ENCODE results near the gene SEPTIN2. TPM values are rescaled to one million over a fixed set of nuclear protein-coding genes. Genes with fewer than 3 reads are reported as not detected.
"Not testable (repeated sequence)": the region's sequence is repeated elsewhere in the genome, so short reads cannot be mapped to it uniquely, and the experiment has no call there.

The SEPTIN2 gene
- total RNA-seq, result 218 TPM

DNA sequence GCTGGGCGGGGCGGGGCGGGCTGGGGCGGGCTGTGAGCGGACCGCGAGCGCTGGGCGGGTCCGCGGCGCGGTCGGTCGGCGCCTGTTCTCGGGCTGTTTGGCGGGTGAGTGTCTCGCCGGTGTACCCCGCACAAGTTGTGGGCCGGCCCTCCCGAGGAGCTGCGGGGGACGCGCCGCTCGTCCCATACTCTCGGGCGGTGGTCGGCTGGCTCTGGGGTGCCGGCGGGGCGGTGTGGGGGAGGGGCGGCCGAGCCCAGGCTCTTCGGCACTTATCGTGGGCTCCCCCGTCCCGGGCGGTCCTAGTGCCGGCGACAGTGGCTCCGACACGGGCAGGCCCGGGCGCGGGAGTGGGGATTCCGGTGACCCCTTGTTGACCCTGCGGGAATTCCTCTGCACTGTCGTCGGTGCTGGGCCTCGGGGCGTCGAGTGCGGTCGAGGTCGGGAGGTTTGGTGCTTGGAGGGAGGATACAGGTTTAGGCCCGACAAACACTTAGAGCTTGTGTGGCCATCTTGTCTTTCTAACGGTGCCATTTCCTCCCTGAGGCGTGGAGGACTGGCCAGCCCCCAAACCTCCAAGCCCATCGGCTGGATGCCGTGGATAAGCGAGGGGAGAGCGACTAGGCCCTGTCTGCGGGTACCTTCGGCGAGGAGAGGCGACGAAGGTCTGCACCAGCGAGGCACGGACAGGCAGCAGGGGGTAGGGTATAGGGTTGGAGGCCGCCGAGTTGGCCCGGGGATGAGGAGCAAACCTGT is at the start of gene SEPTIN2:
Gene SEPTIN2, plus strand, starts transcription at position 47 of the 753 bp plus-strand sequence. CDS start 8,308 bp downstream, outside the sequence.
- H3K9me3 ChIP-seq (ENCODE audit: low read depth, low read length), result no peaks in the 10 kb centered on the region
- no peaks in the 10 kb centered on the region for H3K27me3 ChIP-seq (ENCODE audit: insufficient read depth, low read length)
- peak within 1 kb of the TSS; percentile 81 for H3K4me3 ChIP-seq (ENCODE audit: low read length)
- peaks cover 56% of the 10 kb centered on the region for H3K4me1 ChIP-seq (ENCODE audit: insufficient read depth, low read length)

DNA sequence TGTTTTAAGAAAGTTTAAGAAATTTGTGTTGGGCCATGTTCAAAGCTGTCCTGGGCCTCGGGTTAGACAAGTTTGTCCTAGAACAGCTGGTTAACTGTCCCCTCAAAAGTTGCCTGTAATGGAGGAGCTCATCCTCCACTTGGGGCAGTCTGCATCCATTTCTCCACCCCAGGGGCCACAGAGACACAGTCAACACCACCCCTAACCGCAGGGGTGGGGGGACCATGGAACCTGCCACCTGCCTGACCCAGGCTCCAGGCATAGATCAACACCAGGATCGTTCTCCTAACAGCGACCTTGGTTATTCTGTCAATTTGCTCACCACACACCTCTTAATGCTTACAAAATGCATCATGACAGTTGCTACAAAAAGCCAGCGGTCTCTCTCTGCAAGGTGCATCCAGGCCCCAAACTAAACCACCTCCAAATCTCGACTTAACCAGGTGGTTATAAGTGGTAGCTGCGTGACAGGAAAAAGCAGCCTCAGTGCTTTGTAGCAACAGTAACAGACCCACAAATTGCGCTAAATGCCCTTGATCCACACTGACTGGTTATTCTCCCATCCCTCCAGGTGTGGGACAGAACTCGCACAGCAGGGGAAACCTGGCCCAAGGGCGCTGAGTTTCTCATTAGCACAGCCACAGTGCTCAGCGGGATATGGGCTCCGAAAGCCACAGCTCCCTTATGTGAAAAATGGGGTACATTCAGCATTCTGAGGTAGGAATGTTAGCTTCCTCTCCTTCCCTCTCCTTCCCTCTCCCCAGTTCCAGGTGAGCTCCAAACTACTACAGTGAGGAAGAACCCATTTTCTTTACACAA is 48.3 kb upstream of the SEPTIN2 start:
- Histone ChIP-seq H3K4me1 (ENCODE audit: insufficient read depth, low read length) (peaks cover 18% of the 10 kb centered on the region), H3K4me3 (ENCODE audit: low read length) (no peak overlapping the region), H3K9me3 (ENCODE audit: low read depth, low read length) (no peaks in the 10 kb centered on the region), H3K27me3 (ENCODE audit: insufficient read depth, low read length) (no peaks in the 10 kb centered on the region)

DNA sequence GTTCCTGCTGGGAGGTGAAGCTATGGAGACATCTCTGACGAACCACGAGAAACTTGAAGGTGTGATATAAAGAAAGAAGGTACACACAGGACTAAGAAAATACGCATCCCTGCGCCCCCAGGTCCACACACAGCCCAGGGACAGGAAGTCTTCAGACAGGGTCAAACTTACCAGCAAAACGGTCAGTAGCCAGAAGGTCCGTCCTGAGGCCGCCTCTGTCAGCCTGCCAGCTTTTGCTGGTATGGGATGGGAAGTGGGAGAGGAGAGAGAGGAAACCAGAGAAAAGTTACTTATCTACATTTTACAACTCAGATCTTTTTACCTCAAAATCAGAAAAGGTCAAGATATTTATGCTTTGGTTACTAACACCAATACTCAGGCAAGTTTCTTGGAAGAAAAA is 47.4 kb upstream of the SEPTIN2 start:
- peaks cover 23% of the 10 kb centered on the region for H3K4me1 ChIP-seq (ENCODE audit: insufficient read depth, low read length)
- no peaks in the 10 kb centered on the region for H3K9me3 ChIP-seq (ENCODE audit: low read depth, low read length)
- H3K4me3 ChIP-seq (ENCODE audit: low read length), result no peak overlapping the region
- H3K27me3 ChIP-seq (ENCODE audit: insufficient read depth, low read length), result no peaks in the 10 kb centered on the region

DNA sequence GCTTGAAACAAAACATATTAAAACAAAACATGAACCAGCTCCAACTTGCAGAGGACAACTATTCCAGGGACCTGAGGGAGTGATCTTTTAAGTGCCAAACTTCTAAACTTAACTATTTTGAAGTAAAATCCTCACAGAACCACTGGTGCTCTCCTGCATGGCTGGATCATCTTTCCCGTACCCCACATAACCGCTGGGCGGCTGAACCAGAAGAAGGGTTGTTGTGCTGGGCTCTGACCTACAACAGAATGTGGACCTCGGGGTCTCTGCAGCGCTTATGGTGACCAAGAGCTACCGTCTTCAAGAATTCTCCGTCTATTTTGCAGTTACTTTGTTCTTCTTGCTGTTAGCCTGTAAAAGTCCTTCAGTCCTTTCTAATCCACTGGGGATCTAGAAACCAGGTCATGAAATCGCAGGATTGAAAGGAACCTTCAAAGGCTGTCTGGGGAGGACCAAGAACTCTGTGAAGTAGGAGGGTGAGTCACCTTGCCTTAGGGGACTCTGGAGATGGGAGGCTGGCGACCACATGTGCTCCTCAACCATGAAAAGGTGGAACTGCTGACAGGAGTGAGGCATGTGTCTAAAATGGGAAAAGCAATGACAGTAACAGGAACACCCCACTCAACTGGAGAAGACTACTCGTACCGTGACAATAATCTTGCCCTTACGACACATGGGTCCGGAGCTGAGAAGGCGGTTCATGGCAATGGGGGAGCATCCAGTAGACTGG is 46.8 kb upstream of the SEPTIN2 start:
- Histone ChIP-seq H3K4me1 (ENCODE audit: insufficient read depth, low read length) (peaks cover 28% of the 10 kb centered on the region), H3K9me3 (ENCODE audit: low read depth, low read length) (no peaks in the 10 kb centered on the region), H3K27me3 (ENCODE audit: insufficient read depth, low read length) (no peaks in the 10 kb centered on the region), H3K4me3 (ENCODE audit: low read length) (no peak overlapping the region)

DNA sequence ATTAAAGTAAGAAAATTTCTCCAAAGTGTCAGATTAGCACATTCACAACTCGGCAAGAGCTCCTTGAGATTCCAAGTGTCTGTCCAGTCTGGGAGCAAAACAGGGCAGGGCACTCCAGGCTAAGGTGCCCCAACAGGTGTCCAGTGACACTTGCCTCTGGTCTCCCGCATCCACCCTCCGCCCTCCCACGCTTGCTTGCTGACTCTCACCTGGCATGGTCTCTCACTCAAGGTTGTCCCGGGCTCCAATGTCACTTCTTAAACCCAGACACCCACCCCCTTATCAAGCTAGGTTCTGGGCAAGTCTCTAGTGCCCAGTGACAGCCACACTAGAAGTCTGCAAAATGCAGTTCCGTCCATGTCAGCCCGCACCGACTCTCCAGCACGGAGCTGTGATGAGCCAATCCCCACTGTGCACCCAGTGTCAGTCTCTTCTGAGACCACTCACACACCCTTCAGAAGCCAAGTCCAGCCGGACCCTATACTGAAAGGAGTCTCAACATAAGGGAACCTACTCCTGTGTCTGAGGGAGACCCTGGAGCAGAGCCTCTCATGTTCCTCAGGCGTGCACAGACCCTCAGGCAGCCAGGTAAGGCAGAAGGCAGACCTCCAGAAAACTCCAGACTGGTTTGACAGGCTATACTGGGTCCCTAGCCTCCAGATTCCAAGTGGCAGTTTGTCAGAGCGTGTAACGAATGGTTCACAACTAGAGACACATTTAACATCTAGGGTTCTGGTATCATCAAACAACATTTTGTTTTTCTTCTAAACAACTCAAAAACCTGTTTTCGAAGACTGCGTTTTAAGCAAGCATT is 45.8 kb upstream of the SEPTIN2 start:
- Histone ChIP-seq H3K4me1 (ENCODE audit: insufficient read depth, low read length) (peaks cover 39% of the 10 kb centered on the region), H3K9me3 (ENCODE audit: low read depth, low read length) (no peaks in the 10 kb centered on the region), H3K4me3 (ENCODE audit: low read length) (no peak overlapping the region), H3K27me3 (ENCODE audit: insufficient read depth, low read length) (no peaks in the 10 kb centered on the region)

DNA sequence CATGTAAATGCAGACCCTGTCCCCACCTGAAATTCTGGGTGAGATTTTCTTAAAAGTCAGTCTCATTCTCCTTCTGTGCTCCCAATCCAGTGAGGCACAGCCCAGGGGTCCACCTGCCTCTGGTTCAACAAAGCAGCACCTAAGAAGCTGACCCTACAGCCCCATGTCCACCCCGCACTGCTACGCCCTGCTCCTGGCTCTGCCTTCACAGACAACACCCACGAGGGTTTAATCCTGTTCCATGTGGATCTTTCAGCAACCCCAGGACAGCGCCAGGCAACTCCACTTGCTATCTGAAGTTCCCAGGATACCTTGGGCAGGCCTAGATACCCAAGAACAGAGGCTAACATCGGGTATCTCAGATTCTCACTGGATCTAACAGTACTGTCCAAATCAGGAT is 45.2 kb upstream of the SEPTIN2 start:
- Histone ChIP-seq H3K27me3 (ENCODE audit: insufficient read depth, low read length) (no peaks in the 10 kb centered on the region), H3K4me3 (ENCODE audit: low read length) (no peak overlapping the region), H3K4me1 (ENCODE audit: insufficient read depth, low read length) (peaks cover 41% of the 10 kb centered on the region)

DNA sequence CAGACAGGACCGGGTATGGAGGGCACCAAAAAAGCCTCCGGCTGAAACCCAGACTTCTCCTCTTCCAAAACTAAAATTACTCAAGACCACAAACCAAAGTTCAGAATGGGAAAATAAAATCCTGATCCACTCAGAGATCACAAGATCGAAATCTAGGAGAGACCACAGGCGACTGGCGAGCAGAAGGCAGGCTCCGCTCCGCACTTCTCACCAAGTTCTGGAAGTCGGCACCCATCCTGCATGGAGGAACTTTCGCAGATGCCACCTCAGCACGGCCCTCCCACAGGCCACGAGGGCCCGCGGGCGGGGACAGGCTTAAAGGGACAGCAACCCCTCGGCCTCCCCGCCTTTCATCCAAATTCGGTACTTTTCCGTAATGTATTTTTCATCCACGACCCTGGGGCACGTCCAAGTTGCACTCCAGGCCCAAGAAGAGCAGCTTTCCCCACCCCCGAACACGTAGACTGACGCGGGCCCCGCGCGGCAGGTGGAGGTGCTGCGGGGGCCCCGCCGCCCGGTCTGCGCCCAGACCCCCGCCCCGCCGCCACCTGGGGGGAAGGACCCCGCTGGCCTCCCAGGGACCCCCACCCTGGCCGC is 43.9 kb upstream of the SEPTIN2 start:
- peaks cover 41% of the 10 kb centered on the region for H3K4me1 ChIP-seq (ENCODE audit: insufficient read depth, low read length)
- H3K27me3 ChIP-seq (ENCODE audit: insufficient read depth, low read length), result no peaks in the 10 kb centered on the region
- H3K4me3 ChIP-seq (ENCODE audit: low read length), result peak overlapping the region; percentile 62
- H3K9me3 ChIP-seq (ENCODE audit: low read depth, low read length), result no peaks in the 10 kb centered on the region

More for the DNA sequence above, 45.2 kb upstream of the SEPTIN2 start:
- H3K9me3 ChIP-seq (ENCODE audit: low read depth, low read length), result no peaks in the 10 kb centered on the region

DNA sequence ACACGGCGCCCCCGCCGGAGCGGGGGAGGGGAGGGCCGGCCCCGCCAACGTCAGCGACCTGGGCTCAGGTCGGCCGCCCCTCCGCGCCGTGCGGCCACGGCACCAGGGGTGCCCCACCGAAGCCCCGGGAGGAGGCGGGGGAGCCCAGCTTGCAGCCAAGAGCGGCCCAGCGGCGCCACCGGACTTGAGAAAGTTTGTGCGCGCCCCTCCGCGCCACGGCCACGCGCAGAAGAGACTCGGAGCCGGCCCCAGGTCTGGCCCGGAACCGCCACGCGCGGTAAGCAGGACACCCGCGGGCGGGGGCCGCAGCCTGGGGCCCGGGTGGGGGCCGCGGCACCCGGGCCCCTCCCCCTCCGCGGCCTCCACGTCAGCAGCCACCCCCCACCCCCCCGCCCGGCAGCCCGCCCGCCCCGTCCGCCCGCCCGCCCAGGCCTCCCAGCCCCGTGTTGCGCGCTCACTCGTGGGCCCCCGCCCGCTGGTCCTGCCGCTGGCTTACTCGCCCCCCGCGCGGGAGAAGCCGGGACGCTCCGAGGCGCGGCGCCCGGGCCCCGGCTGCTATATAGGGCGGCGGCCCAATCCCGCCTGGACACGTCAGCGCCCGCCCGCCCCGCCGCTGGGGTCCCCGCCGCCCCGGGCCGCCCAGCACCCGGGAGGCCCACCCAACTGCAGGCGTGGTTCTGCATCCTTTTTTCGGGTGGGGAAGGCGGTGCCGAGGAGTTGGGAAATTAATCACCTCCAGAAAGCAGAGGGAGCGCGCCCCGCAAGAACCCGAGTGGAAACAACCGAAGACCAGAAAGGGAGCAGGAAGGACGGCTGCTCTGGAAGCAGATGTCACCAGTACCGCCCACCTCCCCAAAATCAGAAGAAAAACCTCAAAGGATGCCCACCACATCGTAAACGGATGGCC is 43.2 kb upstream of the SEPTIN2 start:
- H3K4me3 ChIP-seq (ENCODE audit: low read length), result peak overlapping the region; percentile 62
- H3K27me3 ChIP-seq (ENCODE audit: insufficient read depth, low read length), result no peaks in the 10 kb centered on the region
- no peaks in the 10 kb centered on the region for H3K9me3 ChIP-seq (ENCODE audit: low read depth, low read length)
- peaks cover 41% of the 10 kb centered on the region for H3K4me1 ChIP-seq (ENCODE audit: insufficient read depth, low read length)

DNA sequence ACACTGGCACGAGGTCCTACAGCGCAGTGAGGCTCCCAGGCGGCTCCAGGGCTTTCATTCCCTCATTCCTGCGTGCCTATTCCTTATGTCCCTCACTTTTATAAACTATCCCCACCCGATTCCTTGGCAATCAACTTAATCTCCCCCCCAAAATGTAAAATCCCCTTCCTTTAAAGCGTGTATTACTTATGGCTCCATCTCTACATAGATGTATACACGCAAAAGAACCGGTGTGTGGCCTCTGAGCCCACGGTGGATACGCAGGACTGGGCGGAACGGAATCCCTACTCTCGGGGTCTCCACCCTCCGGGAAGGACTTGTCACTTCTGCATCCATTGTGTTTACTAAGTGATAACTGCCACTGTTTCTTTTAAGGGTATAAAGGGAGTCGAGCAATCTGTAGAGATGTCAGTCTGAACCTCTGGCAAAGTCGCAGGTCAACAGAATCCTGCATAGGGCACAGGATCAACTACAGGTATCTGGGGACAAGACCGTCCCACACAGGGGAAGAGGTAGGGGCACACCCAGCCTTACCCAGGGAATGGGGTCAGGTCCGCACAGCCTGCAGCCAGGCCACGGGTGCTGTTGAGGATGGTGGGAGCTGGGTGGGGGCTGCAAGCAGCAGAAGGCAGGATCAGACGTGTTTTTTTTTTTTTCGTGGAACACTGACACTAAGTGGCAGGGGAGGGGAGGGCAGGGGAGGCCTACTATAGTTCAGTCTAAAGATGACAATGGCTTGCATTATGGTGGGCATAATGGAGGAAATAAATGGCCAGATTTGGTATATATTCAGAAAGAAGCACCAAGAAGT is 42.3 kb upstream of the SEPTIN2 start:
- Histone ChIP-seq H3K4me1 (ENCODE audit: insufficient read depth, low read length) (peaks cover 41% of the 10 kb centered on the region), H3K4me3 (ENCODE audit: low read length) (peak overlapping the region; percentile 31), H3K27me3 (ENCODE audit: insufficient read depth, low read length) (no peaks in the 10 kb centered on the region), H3K9me3 (ENCODE audit: low read depth, low read length) (no peaks in the 10 kb centered on the region)

DNA sequence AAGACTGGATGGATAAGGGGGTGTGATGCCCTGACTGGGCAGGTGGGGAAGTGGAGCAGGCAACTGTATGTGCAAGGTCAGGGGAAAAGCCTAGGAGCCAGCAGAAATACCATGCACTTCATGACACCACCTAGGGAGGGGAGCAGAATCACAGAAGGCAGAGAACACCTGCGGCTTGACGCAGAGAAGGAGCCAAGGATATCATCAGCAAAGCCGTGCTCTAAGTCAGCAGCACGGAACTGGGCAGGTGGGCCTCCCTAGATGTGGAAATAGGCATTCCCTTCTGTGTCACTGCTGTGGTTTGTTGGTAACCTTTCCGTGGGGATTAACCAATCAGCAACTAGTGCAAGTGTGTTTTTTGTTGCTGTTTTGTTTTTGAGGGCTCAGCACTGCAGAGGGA is 41.6 kb upstream of the SEPTIN2 start:
- Histone ChIP-seq H3K4me3 (ENCODE audit: low read length) (no peak overlapping the region), H3K27me3 (ENCODE audit: insufficient read depth, low read length) (no peaks in the 10 kb centered on the region), H3K9me3 (ENCODE audit: low read depth, low read length) (no peaks in the 10 kb centered on the region), H3K4me1 (ENCODE audit: insufficient read depth, low read length) (peaks cover 41% of the 10 kb centered on the region)

DNA sequence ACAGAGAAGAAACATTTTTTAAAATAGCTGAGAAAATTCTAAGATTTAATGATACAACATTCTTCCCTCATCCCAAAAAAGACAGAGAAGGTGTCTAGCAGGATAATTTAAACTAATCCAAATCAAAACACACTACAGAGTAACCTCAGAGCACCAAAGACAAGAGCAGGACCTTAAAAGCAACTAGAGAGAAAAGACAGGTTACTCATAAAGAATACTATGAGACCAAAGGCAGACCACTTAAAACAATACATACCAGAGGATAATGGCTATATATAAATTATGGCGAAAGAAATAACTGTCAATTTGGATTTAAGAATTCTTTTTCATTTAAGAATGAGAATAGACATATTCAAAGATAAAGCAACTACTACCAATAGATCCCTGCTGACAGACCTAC is 40.2 kb upstream of the SEPTIN2 start:
- Histone ChIP-seq H3K27me3 (ENCODE audit: insufficient read depth, low read length) (no peaks in the 10 kb centered on the region), H3K4me3 (ENCODE audit: low read length) (no peak overlapping the region), H3K4me1 (ENCODE audit: insufficient read depth, low read length) (peaks cover 36% of the 10 kb centered on the region), H3K9me3 (ENCODE audit: low read depth, low read length) (no peaks in the 10 kb centered on the region)

DNA sequence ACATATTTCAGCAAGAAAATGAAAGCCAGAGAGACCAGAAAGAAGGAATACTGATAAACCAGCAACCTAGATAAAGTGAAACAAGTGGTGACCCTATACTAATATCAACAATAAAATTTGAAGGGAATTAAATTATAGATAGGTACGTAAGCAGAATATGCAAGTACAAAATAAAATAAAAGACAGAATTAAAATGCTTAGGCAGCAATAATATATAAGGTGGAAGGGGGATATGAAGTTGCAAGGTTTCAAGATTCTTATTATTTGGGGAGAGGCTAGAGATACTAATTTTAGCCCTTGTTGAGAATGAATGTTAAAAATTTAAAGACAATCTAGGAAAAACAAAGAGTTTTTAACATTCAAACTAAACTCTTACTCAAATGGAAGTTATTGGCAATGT is 39.8 kb upstream of the SEPTIN2 start:
- Histone ChIP-seq H3K27me3 (ENCODE audit: insufficient read depth, low read length) (no peaks in the 10 kb centered on the region), H3K9me3 (ENCODE audit: low read depth, low read length) (no peaks in the 10 kb centered on the region), H3K4me3 (ENCODE audit: low read length) (no peak overlapping the region), H3K4me1 (ENCODE audit: insufficient read depth, low read length) (peaks cover 32% of the 10 kb centered on the region)

DNA sequence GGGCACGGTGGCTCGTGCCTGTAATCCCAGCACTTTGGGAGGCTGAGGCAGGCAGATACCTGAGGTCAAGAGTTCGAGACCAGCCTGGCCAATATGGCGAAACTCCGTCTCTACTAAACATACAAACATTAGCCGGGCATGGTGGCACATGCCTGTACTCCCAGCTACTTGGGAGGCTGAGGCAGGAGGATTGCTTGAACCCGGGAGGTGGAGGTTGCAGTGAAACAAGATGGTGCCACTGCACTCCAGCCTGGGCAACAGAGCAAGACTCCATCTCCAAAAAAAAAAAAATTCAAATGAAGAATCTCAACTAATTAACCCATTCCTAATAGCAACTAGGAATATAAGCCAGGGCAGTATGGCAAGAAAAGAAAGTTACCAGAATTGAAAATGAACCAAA is 37.4 kb upstream of the SEPTIN2 start:
- not testable (repeated sequence) for H3K4me3 ChIP-seq (ENCODE audit: low read length); H3K9me3 ChIP-seq (ENCODE audit: low read depth, low read length); H3K27me3 ChIP-seq (ENCODE audit: insufficient read depth, low read length)
- peaks cover 18% of the 10 kb centered on the region for H3K4me1 ChIP-seq (ENCODE audit: insufficient read depth, low read length)

Measured in mononuclear cell (primary cell).